ENCODE measurements around the gene GOLPH3.
"Not testable (repeated sequence)": the region's sequence is repeated elsewhere in the genome, so short reads cannot be mapped to it uniquely, and the experiment has no call there.

Gene GOLPH3

GRCh38 chr5:32132757-32133156 lies 41.4 kb downstream of the GOLPH3 start:
- DNase-seq, result no peak

GRCh38 chr5:32131604-32132003 lies 42.5 kb downstream of the GOLPH3 start:
- no peak for DNase-seq

- no peak for DNase-seq
Measured at GRCh38 chr5:32130865-32131264, 43.3 kb downstream of the GOLPH3 start.

- no peak for DNase-seq
Measured at GRCh38 chr5:32129074-32129598, 45.0 kb downstream of the GOLPH3 start.

- DNase-seq, result no peak
Measured at GRCh38 chr5:32127711-32128110, 46.4 kb downstream of the GOLPH3 start.

- no peak for DNase-seq
Measured at GRCh38 chr5:32126691-32127090, 47.4 kb downstream of the GOLPH3 start.

GRCh38 chr5:32123889-32124676 lies 50.0 kb downstream of the GOLPH3 start:
- DNase-seq, result no peak

- DNase-seq, result no peak
Measured at GRCh38 chr5:32123058-32123805, 50.9 kb downstream of the GOLPH3 start.

GRCh38 chr5:32118922-32119321 lies 55.2 kb downstream of the GOLPH3 start:
- DNase-seq, result not testable (repeated sequence)

GRCh38 chr5:32116574-32117313 lies 57.4 kb downstream of the GOLPH3 start:
- DNase-seq, result no peak

GRCh38 chr5:32115985-32116384 lies 58.1 kb downstream of the GOLPH3 start:
- no peak for DNase-seq

- DNase-seq, result no peak
Measured at GRCh38 chr5:32110111-32110696, 63.9 kb downstream of the GOLPH3 start.

- DNase-seq, result no peak
Measured at GRCh38 chr5:32109236-32109635, 64.9 kb downstream of the GOLPH3 start.

GRCh38 chr5:32108167-32108566 lies 66.0 kb downstream of the GOLPH3 start:
- no peak for DNase-seq

- no peak for DNase-seq
Measured at GRCh38 chr5:32107291-32107690, 66.8 kb downstream of the GOLPH3 start.

- DNase-seq, result no peak
Measured at GRCh38 chr5:32103521-32103920, 70.6 kb downstream of the GOLPH3 start.

- DNase-seq, result no peak
Measured at GRCh38 chr5:32102254-32102986, 71.7 kb downstream of the GOLPH3 start.

- DNase-seq, result no peak
Measured at GRCh38 chr5:32100691-32101302, 73.3 kb downstream of the GOLPH3 start.

- DNase-seq, result no peak
Measured at GRCh38 chr5:32100230-32100629, 73.9 kb downstream of the GOLPH3 start.

GRCh38 chr5:32099486-32100035 lies 74.6 kb downstream of the GOLPH3 start:
- DNase-seq, result no peak

- no peak for DNase-seq
Measured at GRCh38 chr5:32098890-32099310, 75.2 kb downstream of the GOLPH3 start.
